ENCODE measurements around the gene NDUFB1. TPM values are rescaled to one million over a fixed set of nuclear protein-coding genes. Genes with fewer than 3 reads are reported as not detected.

NDUFB1 gene
- total RNA-seq, 4 donors from 2014 or later: 409 to 1,081 (median 454) TPM

DNA sequence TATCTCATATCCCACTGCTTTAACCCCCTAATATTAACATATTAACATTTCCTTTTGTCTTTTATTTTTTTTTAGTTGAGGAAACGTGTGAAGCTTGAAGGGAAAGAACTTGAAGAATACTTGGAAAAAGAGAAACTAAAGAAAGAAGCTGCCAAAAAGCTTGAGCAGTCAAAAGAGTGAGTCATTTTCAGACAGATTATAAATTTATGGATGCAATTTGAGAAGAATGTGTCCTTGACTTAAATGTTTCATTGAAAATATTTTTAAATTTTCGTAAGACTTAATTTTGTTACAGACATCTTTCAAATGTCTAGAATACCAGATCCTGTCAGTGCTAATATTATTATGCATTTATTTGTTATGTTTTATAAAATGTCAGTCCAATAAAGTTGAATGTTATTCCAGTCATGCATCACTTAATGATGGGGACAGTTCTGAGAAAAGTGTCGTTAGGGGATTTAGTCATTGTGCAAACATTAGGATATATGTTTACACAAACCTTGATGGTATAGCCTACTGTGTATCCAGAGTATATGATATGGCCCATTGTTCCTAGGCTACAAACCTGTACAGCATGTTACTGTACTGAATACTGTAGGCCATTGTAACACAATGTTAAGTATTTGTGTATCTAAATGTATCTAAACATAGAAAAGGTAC, 32.9 kb upstream of the NDUFB1 start:
- Histone ChIP-seq H3K27me3 (no peaks in the 10 kb centered on the region), H3K36me3 (peaks cover 4 to 57% of the 10 kb centered on the region in 2 donors), H3K27ac (no peak overlapping the region), H3K9me3 (no peaks in the 10 kb centered on the region), H3K4me1 (no peaks in the 10 kb centered on the region), H3K4me3 (no peak overlapping the region)
- ATAC-seq: no peak
- in situ Hi-C loops (cut with MboI; ENCODE audit: low sequenced_read_pairs in 4 of 4) (no loop called here), intact Hi-C loops (cut with DNase I; ENCODE audit: low total_unique reads) (no loop called here)
- no peak for DNase-seq
- TF ChIP-seq POLR2A (IDR thresholded peaks at IDR 0.05): no peak
- TF ChIP-seq, protein P1, sequence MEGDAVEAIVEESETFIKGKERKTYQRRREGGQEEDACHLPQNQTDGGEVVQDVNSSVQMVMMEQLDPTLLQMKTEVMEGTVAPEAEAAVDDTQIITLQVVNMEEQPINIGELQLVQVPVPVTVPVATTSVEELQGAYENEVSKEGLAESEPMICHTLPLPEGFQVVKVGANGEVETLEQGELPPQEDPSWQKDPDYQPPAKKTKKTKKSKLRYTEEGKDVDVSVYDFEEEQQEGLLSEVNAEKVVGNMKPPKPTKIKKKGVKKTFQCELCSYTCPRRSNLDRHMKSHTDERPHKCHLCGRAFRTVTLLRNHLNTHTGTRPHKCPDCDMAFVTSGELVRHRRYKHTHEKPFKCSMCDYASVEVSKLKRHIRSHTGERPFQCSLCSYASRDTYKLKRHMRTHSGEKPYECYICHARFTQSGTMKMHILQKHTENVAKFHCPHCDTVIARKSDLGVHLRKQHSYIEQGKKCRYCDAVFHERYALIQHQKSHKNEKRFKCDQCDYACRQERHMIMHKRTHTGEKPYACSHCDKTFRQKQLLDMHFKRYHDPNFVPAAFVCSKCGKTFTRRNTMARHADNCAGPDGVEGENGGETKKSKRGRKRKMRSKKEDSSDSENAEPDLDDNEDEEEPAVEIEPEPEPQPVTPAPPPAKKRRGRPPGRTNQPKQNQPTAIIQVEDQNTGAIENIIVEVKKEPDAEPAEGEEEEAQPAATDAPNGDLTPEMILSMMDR (IDR thresholded peaks at IDR 0.05 in 4 of 5, conservative IDR thresholded peaks at IDR 0.05 in 1 of 5): no peak

DNA sequence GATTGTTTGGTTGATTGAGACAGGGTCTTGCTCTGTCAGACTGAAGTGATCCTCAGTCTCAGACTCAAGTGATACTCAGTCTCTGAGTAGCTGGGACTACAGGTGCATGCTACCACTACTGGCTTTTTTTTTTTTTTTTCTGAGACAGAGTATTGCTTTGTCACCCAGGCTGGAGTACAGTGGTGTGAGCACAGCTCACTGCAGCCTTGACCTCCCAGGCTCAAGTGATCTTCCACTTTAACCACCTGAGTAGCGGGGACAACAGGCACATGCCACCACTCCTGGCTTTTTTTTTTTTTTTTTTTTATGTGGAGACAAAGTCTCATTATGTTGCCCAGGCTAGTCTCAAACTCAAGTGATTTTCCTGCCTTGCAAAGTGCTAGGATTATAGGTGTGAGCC, 32.1 kb upstream of the NDUFB1 start:
- Histone ChIP-seq H3K27me3 (no peaks in the 10 kb centered on the region), H3K4me3 (no peak overlapping the region), H3K9me3 (no peaks in the 10 kb centered on the region), H3K27ac (no peak overlapping the region), H3K4me1 (no peaks in the 10 kb centered on the region), H3K36me3 (peaks cover 6 to 56% of the 10 kb centered on the region in 2 donors)
- intact Hi-C loops (cut with DNase I; ENCODE audit: low total_unique reads): no loop called here
- TF ChIP-seq POLR2A (IDR thresholded peaks at IDR 0.05): no peak
- TF ChIP-seq, protein P1 (IDR thresholded peaks at IDR 0.05 in 4 of 5, conservative IDR thresholded peaks at IDR 0.05 in 1 of 5): no peak
- DNase-seq (no peak), ATAC-seq (no peak)
- in situ Hi-C loops (cut with MboI; ENCODE audit: low sequenced_read_pairs in 4 of 4): no loop called here

DNA sequence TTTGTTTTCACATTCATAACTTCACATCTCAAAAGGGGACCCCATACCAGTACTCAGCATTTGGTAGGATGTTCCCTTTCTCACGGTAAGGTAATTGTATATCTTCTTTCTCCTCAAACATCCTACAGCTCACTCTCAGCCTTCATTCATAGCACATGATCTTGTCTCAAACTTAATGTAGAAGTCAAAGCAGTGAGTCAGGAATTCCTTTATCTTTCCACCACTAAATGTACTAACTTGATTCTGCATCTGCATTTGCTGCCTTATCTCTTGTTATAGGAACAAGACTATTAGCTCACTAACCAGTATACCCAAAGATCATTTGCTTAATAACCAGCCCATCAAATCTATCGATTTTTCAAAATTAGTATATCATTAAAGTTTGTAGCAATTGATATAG, 23.2 kb upstream of the NDUFB1 start:
- no peak for ATAC-seq
- H3K9me3 ChIP-seq: no peaks in the 10 kb centered on the region
- intact Hi-C loops (cut with DNase I; ENCODE audit: low total_unique reads) (loop anchor here (10.0 kb wide), 1 partner anchor 180 kb away; the partner anchor contains the start of gene SLC24A4), in situ Hi-C loops (cut with MboI; ENCODE audit: low sequenced_read_pairs in 4 of 4) (loop anchor here in 2 of 4 donors (25.0 kb wide), 2 partner anchors 293 to 668 kb away; no protein-coding TSS in a partner anchor)
- peaks cover 2 to 84% of the 10 kb centered on the region in 2 donors for H3K36me3 ChIP-seq
- no peaks in the 10 kb centered on the region for H3K4me1 ChIP-seq
- no peak for TF ChIP-seq POLR2A (IDR thresholded peaks at IDR 0.05)
- TF ChIP-seq, protein P1 (IDR thresholded peaks at IDR 0.05 in 4 of 5, conservative IDR thresholded peaks at IDR 0.05 in 1 of 5): no peak
- H3K27me3 ChIP-seq: no peaks in the 10 kb centered on the region
- no peak for DNase-seq
- no peak overlapping the region for H3K4me3 ChIP-seq
- H3K27ac ChIP-seq: no peak overlapping the region

DNA sequence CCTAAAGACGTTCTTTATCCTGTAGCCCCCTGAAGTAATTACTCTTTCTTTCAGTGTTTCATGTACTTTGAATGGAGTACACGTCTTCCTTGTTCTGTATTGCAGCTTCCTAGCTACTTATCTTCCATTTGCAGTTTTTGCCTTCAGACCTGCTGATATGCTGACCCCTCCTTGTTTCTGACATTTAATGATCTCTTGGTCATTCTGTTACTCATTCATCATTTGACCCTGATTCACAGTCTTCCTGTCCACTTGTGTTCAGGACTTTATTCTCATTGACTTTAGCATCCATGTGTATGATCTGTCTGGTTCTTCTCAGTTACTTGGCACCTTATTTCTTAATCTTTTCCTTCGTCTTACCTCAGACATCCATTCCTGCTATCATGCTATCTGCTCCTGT, 22.5 kb upstream of the NDUFB1 start:
- TF ChIP-seq, protein P1 (IDR thresholded peaks at IDR 0.05 in 4 of 5, conservative IDR thresholded peaks at IDR 0.05 in 1 of 5): no peak
- no peak for TF ChIP-seq POLR2A (IDR thresholded peaks at IDR 0.05)
- intact Hi-C loops (cut with DNase I; ENCODE audit: low total_unique reads) (loop anchor here (10.0 kb wide), 1 partner anchor 181 kb away; the partner anchor contains the start of gene SLC24A4), in situ Hi-C loops (cut with MboI; ENCODE audit: low sequenced_read_pairs in 4 of 4) (loop anchor here in 2 of 4 donors (25.0 kb wide), 2 partner anchors 293 to 668 kb away; no protein-coding TSS in a partner anchor)
- Histone ChIP-seq H3K27me3 (no peaks in the 10 kb centered on the region), H3K4me1 (no peaks in the 10 kb centered on the region), H3K36me3 (peaks cover 0 to 86% of the 10 kb centered on the region in 2 donors), H3K9me3 (no peaks in the 10 kb centered on the region), H3K4me3 (no peak overlapping the region), H3K27ac (no peak overlapping the region)
- ATAC-seq (no peak), DNase-seq (no peak)
